NCI-H2227 (cell line): ENCODE measurements around the gene RHEX.

Experiments used
- DNase-seq: peaks from one replicate; lab custom pipeline; 2025; ENCODE audit not compliant: unreplicated experiment; lab: John Stamatoyannopoulos, UW

Gene RHEX

DNA sequence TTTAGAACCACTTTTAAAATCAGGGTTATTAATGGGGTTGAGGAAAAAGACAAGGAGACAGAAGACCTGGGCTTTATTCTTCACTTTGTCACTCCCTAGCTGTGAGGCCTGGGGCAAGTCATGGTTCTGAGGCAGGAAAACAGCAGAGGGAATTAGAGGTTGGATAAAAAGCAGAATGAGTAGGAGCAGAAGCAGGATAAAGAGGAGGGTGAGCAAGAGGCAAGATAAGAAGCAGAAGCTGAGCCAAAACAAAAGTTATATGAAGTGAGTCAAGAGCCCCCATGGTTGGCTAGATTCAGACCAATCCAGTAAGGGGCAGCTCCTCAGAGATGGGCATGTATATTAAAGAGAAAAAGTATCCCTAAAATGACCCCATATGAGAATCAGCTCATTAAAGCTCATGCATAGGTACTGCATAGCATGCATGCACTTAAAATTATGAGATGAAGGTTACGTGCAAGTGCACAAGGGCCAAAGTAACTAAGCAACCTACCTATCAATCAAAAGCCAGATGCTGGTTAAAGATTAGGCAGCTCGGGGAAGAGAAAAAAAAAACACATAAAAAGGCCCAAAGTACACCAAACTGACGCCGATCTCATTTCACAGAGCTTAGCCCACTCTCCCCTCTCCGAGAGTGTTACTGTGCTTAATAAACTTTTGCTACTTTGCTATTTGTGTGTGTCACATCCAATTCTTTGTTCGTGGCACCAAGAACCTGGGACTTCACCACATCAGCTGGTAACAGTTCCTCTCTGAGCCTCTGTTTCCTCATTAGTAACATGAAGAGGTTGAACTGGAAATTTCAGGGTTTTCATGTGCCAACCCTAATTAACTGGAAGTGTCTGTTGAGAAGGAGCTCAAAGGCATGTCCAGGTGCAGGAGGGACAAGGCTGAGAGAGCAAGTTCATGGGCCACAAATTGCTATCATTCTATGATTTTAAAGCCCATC lies 62.0 kb downstream of the RHEX start:
- DNase-seq = no peak

DNA sequence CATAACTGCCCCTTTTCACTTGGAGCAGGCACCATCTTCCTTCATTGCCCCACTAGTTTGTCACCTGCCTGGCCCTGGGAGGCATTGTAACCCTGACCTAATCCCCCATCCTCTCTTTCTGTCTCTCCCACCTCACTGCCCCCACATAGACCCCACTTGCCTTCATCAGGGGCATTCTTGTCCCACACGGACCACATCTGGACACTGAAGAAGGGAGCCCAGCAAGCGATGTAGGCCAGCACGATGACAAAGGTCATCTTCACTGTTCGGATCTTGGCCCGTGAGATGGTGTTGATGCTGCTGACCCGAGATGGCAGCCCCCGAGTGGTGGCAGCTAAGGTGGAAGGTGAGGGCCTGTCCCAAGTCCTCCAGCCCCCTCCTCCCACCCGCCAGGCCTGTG lies 62.8 kb downstream of the RHEX start:
- no peak for DNase-seq

DNA sequence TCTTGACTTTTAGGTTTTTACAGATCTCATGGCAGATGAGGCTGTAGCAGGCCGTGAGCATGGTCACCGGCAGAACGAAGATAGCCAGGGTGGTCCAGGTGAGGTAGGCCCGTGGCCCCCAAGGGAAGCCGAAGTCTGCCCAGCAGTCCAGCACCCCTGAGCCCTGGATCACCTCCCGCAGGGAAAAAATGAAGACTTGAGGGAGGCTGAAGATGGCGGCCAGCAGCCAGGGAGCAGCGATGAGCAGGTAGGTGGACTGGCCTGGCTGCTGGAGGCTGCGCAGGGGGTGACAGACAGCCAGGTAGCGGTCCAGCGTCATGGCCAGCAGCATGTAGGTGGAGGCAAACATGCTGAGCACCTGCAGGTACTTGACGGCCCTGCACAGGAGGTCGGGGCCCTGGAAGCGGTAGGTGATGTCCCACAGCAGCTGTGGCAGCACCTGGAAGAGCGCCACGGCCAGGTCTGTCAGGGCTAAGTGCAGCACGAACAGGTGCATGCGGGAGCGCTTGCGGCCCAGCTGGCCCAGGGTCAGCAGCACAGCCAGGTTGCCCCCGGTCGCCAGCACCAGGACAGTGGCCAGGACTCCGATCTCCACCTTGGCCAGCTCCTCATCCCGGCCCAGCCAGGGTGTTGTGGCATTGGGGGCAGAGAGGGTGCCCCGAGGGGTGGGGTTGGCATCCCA lies 63.4 kb downstream of the RHEX start:
- DNase-seq = no peak

DNA sequence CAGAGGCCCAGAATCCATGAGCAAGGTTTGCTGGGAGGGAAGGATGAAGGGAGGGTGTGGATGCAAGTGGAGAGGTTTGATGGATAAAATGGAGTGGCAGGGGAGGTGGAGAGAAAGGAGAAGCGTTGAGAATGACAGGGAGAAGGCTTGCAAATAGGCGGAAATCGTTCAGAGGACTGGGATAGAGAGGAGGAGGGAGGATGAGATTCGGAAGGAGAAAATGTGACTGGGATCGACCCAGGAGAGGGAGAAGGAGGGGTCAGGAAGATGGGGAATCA lies 63.8 kb downstream of the RHEX start:
- DNase-seq = no peak

DNA sequence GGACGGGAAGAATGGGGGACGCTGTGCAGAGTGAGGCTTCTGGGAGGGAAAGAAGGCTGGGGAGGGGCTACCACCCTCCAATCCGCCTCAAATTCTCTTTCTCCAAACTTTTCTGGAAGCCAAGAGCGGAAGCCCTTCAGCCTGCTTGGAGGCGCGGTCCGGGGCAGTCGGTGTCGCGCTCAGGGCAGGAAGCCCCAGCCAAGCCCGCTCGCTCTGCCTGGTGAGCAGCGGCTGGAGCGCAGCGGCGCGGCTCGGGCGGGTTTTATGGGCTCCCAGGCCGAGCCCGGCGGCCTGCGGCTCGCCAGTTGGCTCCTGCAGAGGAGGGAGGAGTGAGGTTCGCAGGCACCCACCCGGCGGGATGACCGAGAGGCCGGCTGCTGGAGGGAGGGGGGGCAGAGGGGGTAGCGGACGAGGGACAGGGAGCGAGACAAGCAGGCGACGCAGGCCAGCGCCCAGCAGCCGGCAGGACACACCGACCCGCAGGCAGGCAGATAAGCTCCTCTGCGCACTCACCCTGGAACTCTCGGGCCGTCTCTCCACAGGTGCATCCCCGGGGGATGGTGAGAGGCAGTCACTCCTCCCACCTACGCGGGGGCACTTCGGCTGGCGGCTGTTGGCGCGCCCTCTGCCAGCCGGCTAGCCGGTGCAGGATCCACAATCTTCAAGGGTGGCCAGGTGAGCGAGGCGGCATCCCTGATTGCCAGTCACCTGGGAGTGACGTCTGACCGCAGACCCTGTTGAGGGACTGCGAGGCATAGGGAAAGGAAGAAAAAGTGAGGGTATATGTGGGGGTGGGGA lies 64.4 kb downstream of the RHEX start, which contains the start of gene AVPR1B:
AVPR1B (minus strand) TSS at position 238 of the 798 bp plus-strand sequence. CDS start 498 bp downstream, outside the sequence.
- DNase-seq = peak; percentile 44

DNA sequence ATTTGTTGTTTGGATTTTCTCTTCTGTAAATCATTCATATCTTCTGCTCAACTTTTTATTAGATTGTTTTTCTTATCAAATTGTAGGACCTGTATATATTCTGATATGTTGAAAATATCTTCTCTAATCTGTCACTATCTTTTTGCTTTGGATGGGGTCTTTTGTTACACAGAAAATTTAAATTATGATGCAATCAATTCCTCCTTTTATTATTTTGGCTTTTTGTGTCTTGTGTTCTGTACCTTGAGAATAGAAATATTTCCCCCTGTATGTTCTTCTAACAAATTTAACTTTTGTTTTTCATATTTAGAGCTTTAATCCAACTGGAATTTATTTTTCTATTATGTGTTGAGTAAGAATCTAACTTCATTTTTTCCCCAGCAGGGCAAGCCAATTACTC lies 67.4 kb downstream of the RHEX start:
- no peak for DNase-seq

DNA sequence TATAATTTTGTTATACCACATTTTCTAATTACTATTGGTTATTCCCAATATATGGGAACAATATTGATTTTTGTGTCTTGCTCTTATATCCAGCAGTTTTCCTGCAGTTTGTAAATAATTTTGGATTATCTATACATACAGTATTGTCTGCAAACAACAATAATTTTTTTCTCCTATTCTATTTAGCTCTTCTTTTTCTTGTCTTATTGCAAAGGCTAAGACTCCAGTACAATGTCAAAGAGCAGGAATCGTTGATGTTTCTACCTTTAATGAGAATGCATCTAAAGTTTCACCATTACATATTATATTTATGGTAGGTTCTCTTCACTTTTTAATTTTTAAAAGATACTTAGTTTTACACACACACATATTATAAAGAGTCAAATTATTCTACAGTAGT lies 68.3 kb downstream of the RHEX start:
- no peak for DNase-seq

DNA sequence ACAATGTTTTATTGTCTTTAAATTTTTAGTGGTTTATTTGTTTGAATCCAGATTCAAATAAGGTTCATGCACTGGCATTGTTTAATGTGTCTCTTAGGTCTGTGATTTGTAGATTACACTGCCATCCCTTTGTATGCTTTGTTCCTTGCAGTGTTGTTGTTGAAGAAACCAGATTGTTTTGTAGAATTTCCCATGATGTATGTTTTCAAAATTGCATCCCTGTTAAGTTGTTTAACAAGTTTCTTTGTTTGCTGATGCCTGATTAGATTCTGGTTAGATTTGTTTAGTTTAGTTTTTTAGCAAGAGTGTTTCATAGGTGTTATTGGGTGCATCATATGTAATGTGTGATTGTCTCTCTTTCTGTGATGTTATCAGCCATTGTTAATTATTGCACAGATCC lies 69.7 kb downstream of the RHEX start:
- DNase-seq = no peak

DNA sequence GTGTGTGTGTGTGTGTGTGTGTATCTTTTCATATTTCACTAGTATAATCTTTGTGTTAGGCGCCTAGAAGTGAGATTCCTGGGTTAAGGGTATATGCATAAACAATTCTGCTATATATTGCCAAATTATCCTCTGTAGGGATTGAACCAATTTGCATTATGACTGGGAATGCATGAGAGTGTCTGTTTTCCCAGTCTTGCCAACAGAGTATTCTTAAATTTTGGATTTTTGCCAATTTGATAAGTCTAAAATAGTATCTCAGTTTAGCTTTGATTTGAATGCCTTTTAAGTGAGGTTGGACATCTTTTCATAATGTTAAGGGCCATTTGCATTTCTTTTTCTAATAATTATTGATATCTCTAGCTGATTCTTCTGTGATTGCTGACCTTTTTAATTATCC lies 72.4 kb downstream of the RHEX start:
- DNase-seq = no peak

DNA sequence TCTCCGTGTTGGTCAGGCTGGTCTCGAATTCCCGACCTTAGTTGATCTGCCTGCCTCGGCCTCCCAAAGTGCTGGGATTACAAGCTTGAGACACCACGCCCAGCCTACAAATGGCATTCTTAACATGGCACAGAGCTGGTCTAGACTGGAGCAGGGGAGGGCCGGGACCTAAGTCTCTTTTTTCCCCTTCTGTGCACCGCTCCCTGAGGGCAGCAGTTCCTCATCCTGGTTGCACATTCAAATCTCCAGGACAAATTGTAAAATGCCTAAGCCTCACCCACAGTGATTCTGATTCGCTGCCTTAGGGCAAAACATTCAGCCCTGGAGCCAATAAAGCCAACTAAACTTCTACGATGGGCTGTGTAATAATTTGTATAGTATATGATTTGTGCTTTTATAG lies 74.4 kb downstream of the RHEX start:
- DNase-seq = no peak

DNA sequence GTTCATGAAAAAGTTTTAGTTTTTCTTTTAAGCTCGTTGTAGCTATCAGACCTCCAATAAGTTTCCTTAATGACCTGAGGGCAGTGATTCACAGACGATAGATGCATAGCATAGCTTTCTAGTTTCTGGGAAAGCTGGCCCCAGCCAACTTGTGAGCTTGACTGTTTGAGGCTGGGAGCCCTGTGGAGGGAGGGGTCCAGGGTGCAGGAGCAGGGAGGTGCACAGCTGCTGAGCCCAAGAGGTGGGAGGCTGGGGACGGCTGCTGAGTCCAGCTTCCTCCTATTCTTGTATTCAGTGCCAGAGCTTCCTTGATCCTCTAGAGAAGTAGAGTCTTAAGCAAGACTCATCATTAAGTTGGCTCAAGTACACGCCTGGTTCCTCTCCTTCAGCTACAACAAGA lies 75.2 kb downstream of the RHEX start:
- DNase-seq = no peak

DNA sequence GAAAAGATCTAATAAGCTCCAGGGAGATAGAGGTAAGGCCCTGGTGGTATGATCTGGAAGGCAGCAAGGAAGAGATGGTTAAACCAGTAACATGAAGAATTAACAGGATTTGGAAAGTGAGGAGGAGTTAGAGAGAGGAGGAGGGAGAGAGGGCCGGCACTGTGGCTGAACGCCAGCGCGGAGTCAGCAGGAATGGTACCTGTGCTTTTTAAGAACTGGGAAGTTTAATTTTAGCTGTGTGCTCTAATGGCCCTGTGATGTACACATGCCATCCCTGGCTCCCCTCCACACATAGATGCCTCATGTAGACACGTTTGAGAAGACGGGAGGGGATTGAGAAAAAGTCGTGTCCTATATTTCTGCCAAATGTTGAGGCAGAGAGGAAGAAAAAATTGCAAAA lies 78.1 kb downstream of the RHEX start:
- no peak for DNase-seq

DNA sequence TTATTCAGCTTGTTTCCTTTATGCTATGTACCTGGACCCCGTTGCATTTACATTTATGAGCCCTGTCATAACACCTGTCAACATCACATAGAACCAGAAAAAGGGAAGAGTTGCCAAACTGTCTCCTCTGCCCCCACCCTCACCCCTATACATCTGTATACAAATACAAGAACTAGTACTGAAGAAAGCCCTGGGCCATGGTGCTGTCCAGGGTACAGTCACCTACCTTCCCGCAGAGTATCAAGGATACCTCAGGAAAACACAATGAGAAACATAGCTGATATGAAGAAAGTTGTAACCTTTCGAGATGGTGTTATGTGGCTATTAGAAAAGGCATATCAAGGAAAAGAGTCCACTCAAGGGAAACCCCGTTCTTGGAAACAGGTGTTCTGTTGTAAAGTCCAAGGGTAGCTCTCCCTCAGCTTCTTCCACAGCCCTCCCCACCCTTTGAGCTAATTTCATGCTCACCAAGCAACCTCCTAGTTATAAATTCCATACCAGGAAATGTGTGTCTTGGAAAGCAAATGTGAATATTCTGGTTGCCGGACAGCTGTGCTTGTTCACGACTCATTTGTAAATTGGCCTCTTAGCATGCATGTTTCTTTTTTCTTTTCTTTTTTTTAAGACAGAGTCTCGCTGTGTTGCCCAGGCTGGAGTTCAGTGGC lies 80.9 kb downstream of the RHEX start:
- DNase-seq = no peak

DNA sequence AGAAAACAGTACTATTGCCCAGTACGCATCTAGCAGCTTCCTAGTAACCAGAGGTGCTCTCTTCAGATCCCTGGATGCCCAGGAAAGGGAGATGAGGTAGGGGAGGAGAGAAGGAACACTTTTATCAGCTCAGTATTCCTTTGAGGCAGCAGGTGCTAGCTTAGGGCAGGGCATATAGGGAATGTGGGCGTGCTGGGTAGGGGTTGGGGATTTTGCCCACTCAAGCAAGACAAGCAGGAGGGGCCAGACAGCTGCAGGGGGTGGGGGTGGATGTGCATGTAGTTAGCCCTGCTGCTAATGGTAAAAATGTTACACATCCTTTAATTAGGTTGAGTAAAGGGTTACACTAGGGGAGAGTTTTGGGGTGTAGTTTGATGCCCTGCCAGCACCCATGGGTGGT lies 82.3 kb downstream of the RHEX start:
- DNase-seq = no peak

DNA sequence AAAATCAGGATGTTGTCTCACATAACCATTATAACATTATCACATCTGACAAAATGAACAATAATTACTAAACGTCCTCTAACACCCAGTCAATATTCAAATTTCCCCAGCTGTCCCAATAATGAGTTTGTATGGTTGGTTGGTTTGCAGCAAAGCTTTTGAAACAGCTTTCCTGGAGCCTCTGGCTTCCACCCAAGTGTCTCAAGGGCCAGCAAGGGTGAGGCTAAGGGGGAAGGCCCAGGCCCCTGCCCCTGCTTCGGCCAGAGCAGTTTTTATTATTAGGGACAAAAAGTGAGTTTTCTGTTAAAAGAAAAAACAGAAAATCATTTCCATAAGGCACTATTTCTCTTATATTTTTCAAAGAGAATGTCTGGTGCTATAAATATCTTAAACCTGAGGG lies 83.3 kb downstream of the RHEX start:
- DNase-seq = no peak

DNA sequence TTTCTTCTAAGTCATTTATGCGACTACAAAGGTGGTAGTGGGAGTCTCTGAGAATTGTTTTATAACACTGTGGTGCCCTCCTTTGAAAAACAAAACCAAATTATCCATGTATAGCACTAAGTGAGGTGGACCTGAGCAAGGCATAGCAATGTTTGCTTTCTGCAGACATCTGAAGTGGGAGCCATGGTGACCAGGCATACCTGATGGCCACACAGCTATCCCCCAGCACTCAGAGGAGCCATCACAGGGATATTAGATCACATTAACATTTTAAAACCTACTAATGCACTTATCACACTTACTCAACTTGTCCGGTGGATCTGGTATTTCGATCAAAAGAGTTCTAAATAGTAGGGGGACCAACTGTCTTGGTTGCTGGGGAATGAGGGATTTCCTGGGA lies 89.0 kb downstream of the RHEX start:
- DNase-seq = no peak

DNA sequence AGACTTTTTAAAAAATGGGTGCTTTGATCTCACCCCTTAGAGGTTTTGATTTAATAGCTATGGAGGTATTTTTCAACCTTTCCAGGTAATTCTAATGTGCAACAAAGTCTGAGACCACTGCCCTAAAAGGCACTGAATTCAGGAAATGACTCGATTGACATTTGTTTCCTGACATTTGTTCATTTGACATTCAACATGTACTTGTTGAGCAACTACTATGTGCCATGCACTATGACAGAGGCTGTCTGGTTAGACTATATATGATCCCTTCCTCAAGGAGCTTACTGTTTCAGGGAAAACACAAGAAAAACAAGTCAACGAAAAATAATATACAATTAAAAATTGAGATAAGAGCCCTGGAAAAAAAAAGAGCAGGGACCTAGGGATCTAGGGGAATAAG lies 89.8 kb downstream of the RHEX start:
- no peak for DNase-seq

DNA sequence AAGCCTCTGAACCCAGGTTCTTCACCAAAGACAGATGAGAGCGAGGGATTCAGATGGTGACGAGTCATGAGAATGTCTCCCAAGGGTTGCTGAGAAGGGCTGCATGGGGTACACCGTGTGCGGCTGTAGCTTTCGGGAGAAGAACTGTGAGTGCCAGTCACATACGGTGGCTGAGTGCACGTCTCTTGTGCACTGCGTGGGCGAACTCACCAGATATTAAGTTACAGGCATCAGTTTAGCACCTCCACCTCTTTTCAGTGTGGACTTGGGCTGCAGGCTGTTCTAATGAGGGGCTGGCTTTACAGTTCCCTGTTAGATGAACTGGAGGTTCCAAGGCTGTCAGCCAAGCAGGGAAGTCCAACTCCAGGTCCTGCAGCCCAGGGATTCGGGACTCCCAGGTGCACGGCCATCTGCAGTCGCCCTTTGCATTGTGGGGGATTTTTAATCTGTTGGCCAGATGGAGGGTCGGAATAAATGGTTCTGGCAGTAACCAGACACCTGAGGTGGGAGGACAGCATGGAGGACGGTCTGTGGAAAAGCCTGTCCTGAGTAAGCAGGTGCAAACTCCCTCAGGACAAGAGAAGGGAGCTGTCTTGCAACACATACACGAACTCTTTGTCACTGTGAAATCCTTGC lies 90.7 kb downstream of the RHEX start:
- DNase-seq = no peak

DNA sequence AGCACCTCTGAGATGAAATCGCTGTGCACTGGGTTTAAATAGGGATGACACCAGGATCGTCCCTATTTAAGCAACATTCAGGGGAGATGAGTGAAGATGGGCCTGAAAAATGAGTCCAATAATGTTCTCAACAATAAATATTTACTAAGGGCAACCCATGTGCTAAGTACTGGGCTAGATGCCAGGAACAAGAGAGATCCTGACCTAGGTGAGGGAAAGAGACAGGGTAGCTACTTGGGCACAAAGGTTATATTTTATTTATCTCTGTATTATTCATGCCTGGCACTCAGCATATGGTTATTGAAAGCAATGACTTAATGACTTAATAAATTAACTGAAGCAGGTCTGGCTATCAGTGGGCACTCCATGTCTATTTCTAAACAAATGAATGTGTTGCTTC lies 91.6 kb downstream of the RHEX start:
- DNase-seq = no peak

DNA sequence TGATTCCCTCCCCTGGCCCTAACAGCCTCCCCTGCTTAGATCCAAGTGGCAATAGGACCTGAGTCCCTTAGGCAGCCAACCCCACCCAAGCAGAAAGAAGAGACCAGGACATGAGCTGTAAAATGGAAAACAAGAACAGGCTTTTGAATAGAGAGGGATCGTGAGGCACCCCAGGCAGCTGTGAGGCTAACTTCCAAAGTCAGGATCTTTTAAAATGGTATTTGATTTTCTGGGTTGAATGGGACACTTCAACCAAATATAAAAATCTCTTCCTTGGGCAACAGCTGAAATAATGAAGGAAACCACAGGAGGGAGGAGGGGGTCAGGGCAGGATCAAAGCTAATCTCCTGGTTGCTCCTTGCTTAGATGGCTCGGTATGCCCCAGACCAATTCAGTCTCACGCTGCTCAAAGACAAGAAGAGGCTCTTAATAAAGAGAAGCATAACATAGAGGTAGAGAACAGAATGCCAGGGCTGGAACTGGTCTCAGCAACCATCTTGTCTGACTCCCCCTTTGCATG lies 92.9 kb downstream of the RHEX start:
- DNase-seq = peak; percentile 30
